Fibroblast of mammary gland (primary cell): ENCODE data around the gene LZTFL1.

Source experiments
- DNase-seq: peaks from one replicate; pipeline ENCODE4 v3.0.0-alpha.2; 2010; ENCODE audit warnings: low read depth
- H3K4me3 ChIP-seq: 2 replicates; pipeline ENCODE4 v1.5.1; 2011; ENCODE audit warnings: low read depth, mild to moderate bottlenecking, low read length, moderate library complexity; ENCODE audit not compliant: control insufficient read depth
- CTCF ChIP-seq: conservative IDR thresholded peaks from 2 replicates; pipeline ENCODE4 v1.5.1; 2011; ENCODE audit warnings: low read depth, low read length, inconsistent platforms; ENCODE audit not compliant: control insufficient read depth, insufficient read depth

Gene LZTFL1

GRCh38 chr3:45781841-45782240 lies 60.1 kb downstream of the LZTFL1 start:
- H3K4me3 ChIP-seq: no peak overlapping the region
- DNase-seq: no peak
- no peak for TF ChIP-seq CTCF

- no peak for TF ChIP-seq CTCF
- no peak for DNase-seq
- no peak overlapping the region for H3K4me3 ChIP-seq
These were observed 60.6 kb downstream of the LZTFL1 start for GRCh38 chr3:45781271-45781670.

GRCh38 chr3:45779746-45780735 lies 61.9 kb downstream of the LZTFL1 start:
- no peak overlapping the region for H3K4me3 ChIP-seq
- no peak for TF ChIP-seq CTCF
- DNase-seq: no peak

- H3K4me3 ChIP-seq: no peak overlapping the region
- DNase-seq: no peak
- no peak for TF ChIP-seq CTCF
These were observed 63.1 kb downstream of the LZTFL1 start for GRCh38 chr3:45778761-45779201.

GRCh38 chr3:45777746-45778386 lies 64.1 kb downstream of the LZTFL1 start:
- TF ChIP-seq CTCF: no peak
- DNase-seq: no peak
- H3K4me3 ChIP-seq: no peak overlapping the region

GRCh38 chr3:45777111-45777745 lies 64.7 kb downstream of the LZTFL1 start:
- no peak overlapping the region for H3K4me3 ChIP-seq
- TF ChIP-seq CTCF: no peak
- no peak for DNase-seq
